Measurements from ENCODE around the gene ZBTB4. TPM values are rescaled to one million over a fixed set of nuclear protein-coding genes. Genes with fewer than 3 reads are reported as not detected.

ZBTB4 gene
- total RNA-seq, 1 experiment from 2014 or later, result 17.7 TPM

- POLR2A ChIA-PET (ENCODE audit: low non-redundant PET), result no interaction called here
- no peaks in the 10 kb centered on the region for H3K4me1 ChIP-seq (ENCODE audit: insufficient read depth, low read length, poor library complexity, severe bottlenecking)
- CTCF ChIA-PET, result no interaction called here
- no peak within 1 kb of the TSS for H3K4me3 ChIP-seq (ENCODE audit: low read depth, low read length, poor library complexity, severe bottlenecking)
- H3K36me3 ChIP-seq (ENCODE audit: insufficient read depth, low read length, poor library complexity, severe bottlenecking), result no peaks in the 10 kb centered on the region
- H3K27me3 ChIP-seq (replicated peaks; ENCODE audit: insufficient read depth, low read depth, low read length, poor library complexity), result no peaks in the 10 kb centered on the region
- no peak within 1 kb of the TSS for H3K27ac ChIP-seq (ENCODE audit: low read depth, low read length, poor library complexity, severe bottlenecking)
- no peaks in the 10 kb centered on the region for H3K9me3 ChIP-seq (ENCODE audit: low read depth, low read length, poor library complexity, severe bottlenecking)
- no peak for TF ChIP-seq EZH2 (IDR thresholded peaks at IDR 0.05; ENCODE audit: borderline replicate concordance, low read depth, low read length, poor library complexity, severe bottlenecking)
- TF ChIP-seq CTCF (conservative IDR thresholded peaks at IDR 0.05; ENCODE audit: low read depth, low read length), result no peak
- intact Hi-C loops (cut with micrococcal nuclease; ENCODE audit: unreplicated experiment), result no loop called here
- no TSS peak for BruUV-seq (replicated peaks)
- no peak for DNase-seq (ENCODE audit: low spot score)
Measured at GRCh38 chr17:7428557-7428956, 50.9 kb downstream of the ZBTB4 start, which contains the start of gene SPEM3. TSS of gene SPEM3 (plus strand) at chr17:7428857. CDS start at chr17:7428903, 46 bp downstream.

- H3K4me1 ChIP-seq (ENCODE audit: insufficient read depth, low read length, poor library complexity, severe bottlenecking), result no peaks in the 10 kb centered on the region
- H3K36me3 ChIP-seq (ENCODE audit: insufficient read depth, low read length, poor library complexity, severe bottlenecking), result no peaks in the 10 kb centered on the region
- intact Hi-C loops (cut with micrococcal nuclease; ENCODE audit: unreplicated experiment), result no loop called here
- CTCF ChIA-PET, result interaction anchor here (0.6 kb wide), 1 partner anchor 188 kb away, joined by 3 read pairs; no protein-coding TSS in a partner anchor
- H3K9me3 ChIP-seq (ENCODE audit: low read depth, low read length, poor library complexity, severe bottlenecking), result no peaks in the 10 kb centered on the region
- POLR2A ChIA-PET (ENCODE audit: low non-redundant PET), result no interaction called here
- no peak overlapping the region for H3K4me3 ChIP-seq (ENCODE audit: low read depth, low read length, poor library complexity, severe bottlenecking)
- TF ChIP-seq CTCF (conservative IDR thresholded peaks at IDR 0.05; ENCODE audit: low read depth, low read length), result no peak
- no peak for TF ChIP-seq EZH2 (IDR thresholded peaks at IDR 0.05; ENCODE audit: borderline replicate concordance, low read depth, low read length, poor library complexity, severe bottlenecking)
- no peaks in the 10 kb centered on the region for H3K27me3 ChIP-seq (replicated peaks; ENCODE audit: insufficient read depth, low read depth, low read length, poor library complexity)
- DNase-seq (ENCODE audit: low spot score), result no peak
- no peak overlapping the region for H3K27ac ChIP-seq (ENCODE audit: low read depth, low read length, poor library complexity, severe bottlenecking)
- no TSS peak for BruUV-seq (replicated peaks)
Measured at GRCh38 chr17:7427549-7427948, 51.9 kb downstream of the ZBTB4 start.

GRCh38 chr17:7426896-7427489 lies 52.4 kb downstream of the ZBTB4 start:
- CTCF ChIA-PET, result interaction anchor here (0.6 kb wide), 1 partner anchor 188 kb away, joined by 3 read pairs; no protein-coding TSS in a partner anchor
- intact Hi-C loops (cut with micrococcal nuclease; ENCODE audit: unreplicated experiment), result no loop called here
- no TSS peak for BruUV-seq (replicated peaks)

More at GRCh38 chr17:7426896-7427489, 52.4 kb downstream of the ZBTB4 start:
- no peak for DNase-seq (ENCODE audit: low spot score)
- no peaks in the 10 kb centered on the region for H3K36me3 ChIP-seq (ENCODE audit: insufficient read depth, low read length, poor library complexity, severe bottlenecking)
- no peak overlapping the region for H3K27ac ChIP-seq (ENCODE audit: low read depth, low read length, poor library complexity, severe bottlenecking)
- H3K4me1 ChIP-seq (ENCODE audit: insufficient read depth, low read length, poor library complexity, severe bottlenecking), result no peaks in the 10 kb centered on the region
- no peak for TF ChIP-seq EZH2 (IDR thresholded peaks at IDR 0.05; ENCODE audit: borderline replicate concordance, low read depth, low read length, poor library complexity, severe bottlenecking)
- TF ChIP-seq CTCF (conservative IDR thresholded peaks at IDR 0.05; ENCODE audit: low read depth, low read length), result no peak
- no peak overlapping the region for H3K4me3 ChIP-seq (ENCODE audit: low read depth, low read length, poor library complexity, severe bottlenecking)
- H3K9me3 ChIP-seq (ENCODE audit: low read depth, low read length, poor library complexity, severe bottlenecking), result no peaks in the 10 kb centered on the region
- POLR2A ChIA-PET (ENCODE audit: low non-redundant PET), result no interaction called here
- H3K27me3 ChIP-seq (replicated peaks; ENCODE audit: insufficient read depth, low read depth, low read length, poor library complexity), result no peaks in the 10 kb centered on the region

Measured in A673 (cell line).